ENCODE measurements around the gene GAS2L3.

- TF ChIP-seq CTCF (conservative IDR thresholded peaks at IDR 0.05 in 1 of 2, IDR thresholded peaks at IDR 0.05 in 1 of 2; ENCODE audit: extremely low read depth in 1 of 2, insufficient read depth in 1 of 2, low read depth in 1 of 2, low read length in 2 of 2) (no peak), EZH2 (IDR thresholded peaks at IDR 0.05; ENCODE audit: borderline replicate concordance, low read length) (no peak)
Observed at GRCh38 chr12:100593490-100593889, 20.0 kb downstream of the GAS2L3 start.

Measured in mammary epithelial cell (primary cell).